GM23338 (cell line): ENCODE results near the gene RCAN3. TPM values are rescaled to one million over a fixed set of nuclear protein-coding genes. Genes with fewer than 3 reads are reported as not detected.
A peak's percentile ranks its signal among the peaks of the same experiment; 100 is the strongest.

Source experiments
- ATAC-seq: fragments of 200-7000 bp; cut with Tn5 transposase; 3 replicates; pipeline ENCODE4 v1.9.1; 2020
- DNase-seq: peaks from one replicate; pipeline ENCODE4 v3.0.0-alpha.2; 2015; ENCODE audit warnings: low spot score
- H2AFZ ChIP-seq: fragments of 200-600 bp; sonication (generic); 2 replicates; pipeline ENCODE4 v1.8.0; 2016; ENCODE audit warnings: antibody characterized with exemption, mild to moderate bottlenecking, moderate library complexity
- H3F3A ChIP-seq: fragments of 200-600 bp; sonication (generic); replicated peaks from 2 replicates; pipeline ENCODE4 v1.8.0; 2017; ENCODE audit warnings: antibody characterized with exemption, mixed run types, low read depth
- H3K27ac ChIP-seq: fragments of 200-600 bp; sonication (generic); 2 replicates; pipeline ENCODE4 v1.6.1; 2016; ENCODE audit warnings: low read depth
- H3K27me3 ChIP-seq: fragments of 200-600 bp; sonication (generic); 2 replicates; pipeline ENCODE4 v1.8.0; 2016; ENCODE audit warnings: mild to moderate bottlenecking, mixed run types, moderate library complexity; ENCODE audit not compliant: insufficient read depth
- H3K36me3 ChIP-seq: fragments of 200-600 bp; sonication (generic); 2 replicates; pipeline ENCODE4 v1.8.0; 2016; ENCODE audit warnings: mild to moderate bottlenecking; ENCODE audit not compliant: insufficient read depth
- H3K4me1 ChIP-seq: fragments of 200-600 bp; sonication (generic); 2 replicates; pipeline ENCODE4 v1.8.0; 2016; ENCODE audit warnings: mild to moderate bottlenecking, moderate library complexity; ENCODE audit not compliant: insufficient read depth
- H3K4me2 ChIP-seq: fragments of 200-600 bp; sonication (generic); 2 replicates; pipeline ENCODE4 v1.7.1; 2017; ENCODE audit warnings: mixed run types
- H3K4me3 ChIP-seq: fragments of 200-600 bp; sonication (generic); 2 replicates; pipeline ENCODE4 v1.6.1; 2016; ENCODE audit warnings: mixed run types
- H3K79me2 ChIP-seq: fragments of 200-600 bp; sonication (generic); replicated peaks from 2 replicates; pipeline ENCODE4 v1.8.0; 2017; ENCODE audit warnings: mild to moderate bottlenecking; ENCODE audit not compliant: insufficient read depth
- H3K9me2 ChIP-seq: fragments of 200-600 bp; sonication (generic); 2 replicates; pipeline ENCODE4 v1.8.0; 2017; ENCODE audit not compliant: insufficient read depth
- H4K20me1 ChIP-seq: fragments of 200-600 bp; sonication (generic); replicated peaks from 2 replicates; pipeline ENCODE4 v1.8.0; 2017; ENCODE audit warnings: mild to moderate bottlenecking; ENCODE audit not compliant: insufficient read depth
- H3K27ac Mint-ChIP-seq: 2 replicates; pipeline ENCODE4 v1.8.0; 2020; ENCODE audit warnings: inconsistent platforms, mild to moderate bottlenecking, moderate library complexity, mixed read lengths
- H3K27me3 Mint-ChIP-seq: 3 replicates; pipeline ENCODE4 v1.8.0; 2022; ENCODE audit warnings: low read depth, mild to moderate bottlenecking, moderate library complexity, mixed read lengths, inconsistent platforms; ENCODE audit not compliant: insufficient read depth, poor library complexity
- H3K36me3 Mint-ChIP-seq: 3 replicates; pipeline ENCODE4 v1.8.0; 2021; ENCODE audit warnings: low read depth, mild to moderate bottlenecking, inconsistent platforms, moderate library complexity, mixed read lengths
- H3K4me1 Mint-ChIP-seq: 3 replicates; pipeline ENCODE4 v1.8.0; 2020; ENCODE audit warnings: mild to moderate bottlenecking, inconsistent platforms, mixed read lengths
- H3K4me3 Mint-ChIP-seq: 3 replicates; pipeline ENCODE4 v1.8.0; 2021; ENCODE audit warnings: moderate library complexity, mild to moderate bottlenecking, inconsistent platforms, mixed read lengths
- H3K9me3 Mint-ChIP-seq: 3 replicates; pipeline ENCODE4 v1.8.0; 2020; ENCODE audit warnings: moderate library complexity, mild to moderate bottlenecking, inconsistent platforms, mixed read lengths
- CREB1 ChIP-seq: fragments of 250-450 bp; sonication (Bioruptor Pico); IDR thresholded peaks from 2 replicates; pipeline ENCODE4 v1.5.0; 2020; ENCODE audit warnings: low read depth, mild to moderate bottlenecking, moderate library complexity
- CTCF ChIP-seq, 2 experiments: fragments of 200-600 bp in 1 of 2; sonication (generic) in 1 of 2; conservative IDR thresholded peaks; 2 replicates each; pipeline versions ENCODE4 v1.5.1 to v1.6.1; 2016 to 2017; ENCODE audit warnings: antibody characterized with exemption in 2 of 2, low read depth in 2 of 2, mild to moderate bottlenecking in 2 of 2, moderate library complexity in 1 of 2
- ETS1 ChIP-seq: IDR thresholded peaks from 2 replicates; pipeline ENCODE4 v1.6.1; 2016; ENCODE audit warnings: antibody characterized with exemption
- EZH2 ChIP-seq: fragments of 200-600 bp; sonication (generic); IDR thresholded peaks from one replicate; pipeline ENCODE4 v1.8.0; 2017; ENCODE audit warnings: antibody characterized with exemption, mild to moderate bottlenecking, low read depth; ENCODE audit not compliant: unreplicated experiment
- EZH2phosphoT487 ChIP-seq: fragments of 200-600 bp; sonication (generic); IDR thresholded peaks from one replicate; pipeline ENCODE4 v1.8.1; 2018; ENCODE audit warnings: antibody characterized with exemption; ENCODE audit not compliant: unreplicated experiment
- JUNB ChIP-seq: IDR thresholded peaks from one replicate; pipeline ENCODE4 v1.6.1; 2016; ENCODE audit warnings: antibody characterized with exemption; ENCODE audit not compliant: unreplicated experiment
- NANOG ChIP-seq: IDR thresholded peaks from 2 replicates; pipeline ENCODE4 v1.6.1; 2016; ENCODE audit warnings: antibody characterized with exemption, borderline replicate concordance
- POLR2AphosphoS5 ChIP-seq: IDR thresholded peaks from 2 replicates; pipeline ENCODE4 v1.6.1; 2016; ENCODE audit warnings: antibody characterized with exemption, low read depth
- REST ChIP-seq: IDR thresholded peaks from one replicate; pipeline ENCODE4 v1.6.1; 2018; ENCODE audit warnings: antibody characterized with exemption; ENCODE audit not compliant: unreplicated experiment
- STAT1 ChIP-seq: IDR thresholded peaks from one replicate; pipeline ENCODE4 v1.6.1; 2016; ENCODE audit warnings: antibody characterized with exemption; ENCODE audit not compliant: unreplicated experiment
- ZNF114 ChIP-seq: fragments of 250-450 bp; sonication (Bioruptor Pico); IDR thresholded peaks from 2 replicates; pipeline ENCODE4 v1.5.0; 2020; ENCODE audit warnings: mild to moderate bottlenecking, moderate library complexity
- ZNF331 ChIP-seq: fragments of 250-450 bp; sonication (Bioruptor Pico); IDR thresholded peaks from 2 replicates; pipeline ENCODE4 v1.5.0; 2020; ENCODE audit warnings: low read depth, mild to moderate bottlenecking, moderate library complexity
- ZNF462 ChIP-seq: fragments of 250-450 bp; sonication (Bioruptor Pico); IDR thresholded peaks from 2 replicates; pipeline ENCODE4 v1.5.0; 2020; ENCODE audit warnings: mild to moderate bottlenecking, moderate library complexity
- polyA plus RNA-seq: library from polyadenylated mRNA; unstranded; fragments of >200 nt; fragmentation: Nextera tagmentation; extraction: Ambion mirVana; gene quantifications from 2 replicates; pipeline ENCODE4 v1.2.1, GENCODE V29; 2016
- total RNA-seq: library from RNA; depleted of rRNA; stranded (reverse); fragments of >200 nt; shearing (Covaris generic); gene quantifications from 2 replicates; pipeline ENCODE4 v1.2.3, GENCODE V29; 2014

Gene RCAN3
- total and polyA plus RNA-seq, 2 experiments from 2014 or later = 8.9 to 11.2 TPM

GRCh38 chr1:24481843-24482610 lies 20.6 kb upstream of the RCAN3 start:
- DNase-seq (no peak), ATAC-seq (no peak)
- Mint-ChIP-seq H3K4me1 (peaks cover 16% of the 10 kb centered on the region), H3K9me3 (no peaks in the 10 kb centered on the region), H3K27ac (peak overlapping the region; percentile 65; the same call in 1 of the 2 replicates), H3K4me3 (no peak overlapping the region), H3K27me3 (peaks cover 9% of the 10 kb centered on the region), H3K36me3 (no peaks in the 10 kb centered on the region)
- Histone ChIP-seq H3K36me3 (no peaks in the 10 kb centered on the region), H3K27me3 (no peaks in the 10 kb centered on the region), H3K9me2 (peaks cover 4% of the 10 kb centered on the region; the same call in 1 of the 2 replicates), H3K79me2 (no peaks in the 10 kb centered on the region), H3K4me1 (peaks cover 12% of the 10 kb centered on the region), H3K27ac (no peak overlapping the region), H3K4me2 (no peak overlapping the region), H3F3A (no peaks in the 10 kb centered on the region), H2AFZ (peak overlapping the region; percentile 25), H3K4me3 (no peak overlapping the region), H4K20me1 (no peaks in the 10 kb centered on the region)
- no peak for TF ChIP-seq CREB1 (CRISPR knock-in tag)
- TF ChIP-seq ETS1 = no peak
- TF ChIP-seq EZH2 = no peak
- no peak for TF ChIP-seq EZH2phosphoT487
- no peak for TF ChIP-seq STAT1
- TF ChIP-seq JUNB = no peak
- no peak for TF ChIP-seq ZNF462 (CRISPR knock-in tag)
- no peak for TF ChIP-seq POLR2AphosphoS5
- no peak for TF ChIP-seq REST
- TF ChIP-seq NANOG = no peak
- TF ChIP-seq ZNF114 (CRISPR knock-in tag) = no peak
- no peak for TF ChIP-seq ZNF331 (CRISPR knock-in tag)
- no peak for TF ChIP-seq CTCF (conservative IDR thresholded peaks at IDR 0.05; ENCODE audit: low read depth in 2 of 2)
